Uterus (tissue), 4 donors: ENCODE data around the gene SAMD4A. TPM values are rescaled to one million over a fixed set of nuclear protein-coding genes. Genes with fewer than 3 reads are reported as not detected.

Experiments
- DNase-seq, 2 donors: peaks; one replicate each; pipeline ENCODE4 v3.0.0-alpha.2; 2019 to 2020
- H3K27ac ChIP-seq, 2 donors: fragments of 200-600 bp; sonication (generic); 1 replicate in 1 of 2; 2 replicates in 1 of 2; pipeline ENCODE4 v1.5.1; 2016 to 2018
- H3K27me3 ChIP-seq, 2 donors: fragments of 200-600 bp; sonication (generic); one replicate each; pipeline ENCODE4 v1.5.1; 2018 to 2019; ENCODE audit warnings: control low read depth in 1 of 2
- H3K36me3 ChIP-seq, 2 donors: fragments of 200-600 bp; sonication (generic); one replicate each; pipeline ENCODE4 v1.5.1; 2019; ENCODE audit warnings: control low read depth in 1 of 2
- H3K4me1 ChIP-seq, 2 donors: fragments of 200-600 bp; sonication (generic); one replicate each; pipeline ENCODE4 v1.5.1; 2018 to 2019; ENCODE audit warnings: control low read depth in 1 of 2
- H3K4me3 ChIP-seq, 2 donors: fragments of 200-600 bp; sonication (generic); 1 replicate in 1 of 2; 2 replicates in 1 of 2; pipeline ENCODE4 v1.5.1; 2018 to 2019; ENCODE audit warnings: mild to moderate bottlenecking in 1 of 2
- H3K9me3 ChIP-seq, 2 donors: fragments of 200-600 bp; sonication (generic); one replicate each; pipeline ENCODE4 v1.5.1; 2019; ENCODE audit warnings: control low read depth in 1 of 2
- CTCF ChIP-seq, 4 experiments: fragments of 200-600 bp in 2 of 4; fragments of 450-650 bp in 2 of 4; sonication (generic) in 2 of 4; IDR thresholded peaks; one replicate each; pipeline ENCODE4 v1.5.1; 2016 to 2019; ENCODE audit warnings: antibody characterized with exemption in 4 of 4, mild to moderate bottlenecking in 2 of 4, moderate library complexity in 1 of 4
- POLR2A ChIP-seq, 2 donors: fragments of 450-650 bp; IDR thresholded peaks; one replicate each; pipeline ENCODE4 v1.6.1; 2016; ENCODE audit warnings: antibody characterized with exemption in 2 of 2, mild to moderate bottlenecking in 1 of 2, moderate library complexity in 1 of 2
- intact Hi-C: fragments of 100-400 bp; cut with DNase I; formaldehyde crosslinking; loops from one replicate; pipeline ENCODE4 v1.15.1; 2023; ENCODE audit warnings: low total_unique reads
- total RNA-seq, 4 donors: library from RNA; depleted of rRNA in 3 of 4; stranded (reverse); fragments of >200 nt in 3 of 4; gene quantifications; one replicate each; pipeline versions ENCODE4 v1.1.0 to v1.2.4, GENCODE V29; 2014 to 2023
- donor health status: DM: yes; HTN: yes; CAD: no.

Gene SAMD4A
- total RNA-seq, 4 donors from 2014 or later, result 46.9 to 67.8 (median 55.0) TPM

GRCh38 chr14:54703082-54703481 lies 136.2 kb downstream of the SAMD4A start:
- Histone ChIP-seq H3K9me3 (no peaks in the 10 kb centered on the region), H3K36me3 (no peaks in the 10 kb centered on the region), H3K4me1 (peaks cover 0 to 5% of the 10 kb centered on the region in 2 donors), H3K4me3 (no peak overlapping the region), H3K27me3 (no peaks in the 10 kb centered on the region), H3K27ac (no peak overlapping the region)
- DNase-seq, result no peak
- intact Hi-C loops, result no loop called here
- TF ChIP-seq POLR2A (IDR thresholded peaks at IDR 0.05), result no peak

GRCh38 chr14:54703724-54704123 lies 136.8 kb downstream of the SAMD4A start:
- Histone ChIP-seq H3K36me3 (no peaks in the 10 kb centered on the region), H3K4me3 (no peak overlapping the region), H3K27me3 (no peaks in the 10 kb centered on the region), H3K9me3 (no peaks in the 10 kb centered on the region), H3K4me1 (peaks cover 0 to 4% of the 10 kb centered on the region in 2 donors), H3K27ac (no peak overlapping the region)
- DNase-seq, result no peak
- intact Hi-C loops, result no loop called here
- TF ChIP-seq CTCF (IDR thresholded peaks at IDR 0.05) (no peak), POLR2A (IDR thresholded peaks at IDR 0.05) (no peak)

GRCh38 chr14:54704768-54705167 lies 137.8 kb downstream of the SAMD4A start:
- intact Hi-C loops, result no loop called here
- no peak overlapping the region for H3K4me3 ChIP-seq
- no peaks in the 10 kb centered on the region for H3K27me3 ChIP-seq
- no peak for TF ChIP-seq POLR2A (IDR thresholded peaks at IDR 0.05)
- no peak for TF ChIP-seq CTCF (IDR thresholded peaks at IDR 0.05)
- no peak for DNase-seq
- no peak overlapping the region for H3K27ac ChIP-seq
- no peaks in the 10 kb centered on the region for H3K36me3 ChIP-seq
- H3K9me3 ChIP-seq, result no peaks in the 10 kb centered on the region
- no peaks in the 10 kb centered on the region for H3K4me1 ChIP-seq

- TF ChIP-seq POLR2A (IDR thresholded peaks at IDR 0.05), result no peak
- no peak for TF ChIP-seq CTCF (IDR thresholded peaks at IDR 0.05)
- intact Hi-C loops, result no loop called here
- H3K27me3 ChIP-seq, result no peaks in the 10 kb centered on the region
- no peak overlapping the region for H3K27ac ChIP-seq
- H3K9me3 ChIP-seq, result no peaks in the 10 kb centered on the region
- DNase-seq, result no peak
- no peak overlapping the region for H3K4me3 ChIP-seq
- H3K36me3 ChIP-seq, result no peaks in the 10 kb centered on the region
- H3K4me1 ChIP-seq, result no peaks in the 10 kb centered on the region
Measured at GRCh38 chr14:54706769-54707168, 139.8 kb downstream of the SAMD4A start.

GRCh38 chr14:54708161-54708560 lies 141.2 kb downstream of the SAMD4A start:
- Histone ChIP-seq H3K4me1 (peaks cover 0 to 6% of the 10 kb centered on the region in 2 donors), H3K36me3 (no peaks in the 10 kb centered on the region), H3K27me3 (no peaks in the 10 kb centered on the region), H3K9me3 (no peaks in the 10 kb centered on the region), H3K27ac (no peak overlapping the region), H3K4me3 (no peak overlapping the region)
- DNase-seq, result no peak
- intact Hi-C loops, result no loop called here
- TF ChIP-seq CTCF (IDR thresholded peaks at IDR 0.05) (no peak), POLR2A (IDR thresholded peaks at IDR 0.05) (no peak)

GRCh38 chr14:54708982-54709381 lies 142.1 kb downstream of the SAMD4A start:
- no peak overlapping the region for H3K4me3 ChIP-seq
- H3K36me3 ChIP-seq, result no peaks in the 10 kb centered on the region
- peaks cover 0 to 12% of the 10 kb centered on the region in 2 donors for H3K4me1 ChIP-seq
- intact Hi-C loops, result no loop called here
- DNase-seq, result no peak
- no peak overlapping the region for H3K27ac ChIP-seq
- H3K9me3 ChIP-seq, result no peaks in the 10 kb centered on the region
- TF ChIP-seq POLR2A (IDR thresholded peaks at IDR 0.05) (no peak), CTCF (IDR thresholded peaks at IDR 0.05) (no peak)
- H3K27me3 ChIP-seq, result no peaks in the 10 kb centered on the region
